ENCODE measurements around the gene IL17RD.

IL17RD gene

DNA sequence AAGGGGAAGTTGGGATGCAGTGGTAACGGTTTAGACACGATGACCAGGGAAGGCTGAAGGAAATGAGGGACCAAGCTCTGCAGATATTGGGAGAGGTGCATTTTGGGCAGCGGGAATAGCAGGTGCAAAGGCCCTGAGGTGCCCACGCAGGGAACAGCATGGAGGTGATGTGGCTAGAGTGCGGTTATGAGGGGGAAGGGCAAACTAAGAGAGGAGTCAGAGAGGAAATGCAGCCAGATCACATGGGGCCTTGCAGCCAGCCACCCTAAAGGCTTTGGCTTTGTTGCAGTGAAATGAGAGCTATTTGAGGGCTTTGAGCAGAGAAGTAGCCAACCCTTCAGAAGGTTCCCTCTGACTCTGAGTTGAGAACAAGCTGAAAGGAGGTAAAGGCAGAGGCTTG is 102.1 kb downstream of the IL17RD start:
- Mint-ChIP-seq H3K9me3 (no peaks in the 10 kb centered on the region), H3K4me3 (no peak overlapping the region), H3K4me1 (ENCODE audit: low read depth) (no peaks in the 10 kb centered on the region), H3K36me3 (ENCODE audit: low read depth) (no peaks in the 10 kb centered on the region), H3K27ac (no peak overlapping the region), H3K27me3 (peaks cover 2% of the 10 kb centered on the region)

DNA sequence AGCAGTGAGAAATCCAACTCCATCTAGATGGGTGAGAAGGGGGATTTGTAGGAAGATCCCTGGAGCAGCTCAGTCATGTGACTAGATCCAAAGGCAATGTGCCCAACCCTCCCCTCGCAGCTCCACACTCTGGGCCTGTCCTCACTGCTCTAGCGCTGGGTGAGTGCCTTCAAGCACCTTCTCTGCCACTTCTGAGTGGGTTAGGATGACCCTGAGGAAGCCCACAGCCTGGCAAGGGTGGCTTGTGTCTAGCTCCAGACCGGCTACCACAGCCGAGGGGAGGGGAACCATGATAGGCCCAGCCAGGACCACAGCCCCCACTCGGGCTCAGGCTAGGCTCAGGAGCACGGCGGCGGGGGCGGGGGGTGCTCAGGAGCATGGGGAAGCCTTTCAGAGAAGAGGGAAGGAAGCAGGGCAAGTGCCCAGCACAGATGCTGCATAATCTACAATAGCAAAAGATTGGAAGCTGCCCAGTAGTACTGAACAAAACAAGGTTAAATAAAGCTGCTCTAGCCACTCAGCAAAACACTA is 103.0 kb downstream of the IL17RD start:
- H3K36me3 Mint-ChIP-seq (ENCODE audit: low read depth), result no peaks in the 10 kb centered on the region
- H3K27me3 Mint-ChIP-seq, result peaks cover 2% of the 10 kb centered on the region
- no peaks in the 10 kb centered on the region for H3K9me3 Mint-ChIP-seq
- no peaks in the 10 kb centered on the region for H3K4me1 Mint-ChIP-seq (ENCODE audit: low read depth)
- H3K4me3 Mint-ChIP-seq, result no peak overlapping the region
- no peak overlapping the region for H3K27ac Mint-ChIP-seq

GRCh38 chr3:57061556-57061955 is 103.6 kb downstream of the IL17RD start:
- peaks cover 4% of the 10 kb centered on the region for H3K27me3 Mint-ChIP-seq
- H3K9me3 Mint-ChIP-seq, result no peaks in the 10 kb centered on the region
- no peak overlapping the region for H3K4me3 Mint-ChIP-seq
- no peaks in the 10 kb centered on the region for H3K4me1 Mint-ChIP-seq (ENCODE audit: low read depth)
- H3K27ac Mint-ChIP-seq, result no peak overlapping the region
- no peaks in the 10 kb centered on the region for H3K36me3 Mint-ChIP-seq (ENCODE audit: low read depth)

DNA sequence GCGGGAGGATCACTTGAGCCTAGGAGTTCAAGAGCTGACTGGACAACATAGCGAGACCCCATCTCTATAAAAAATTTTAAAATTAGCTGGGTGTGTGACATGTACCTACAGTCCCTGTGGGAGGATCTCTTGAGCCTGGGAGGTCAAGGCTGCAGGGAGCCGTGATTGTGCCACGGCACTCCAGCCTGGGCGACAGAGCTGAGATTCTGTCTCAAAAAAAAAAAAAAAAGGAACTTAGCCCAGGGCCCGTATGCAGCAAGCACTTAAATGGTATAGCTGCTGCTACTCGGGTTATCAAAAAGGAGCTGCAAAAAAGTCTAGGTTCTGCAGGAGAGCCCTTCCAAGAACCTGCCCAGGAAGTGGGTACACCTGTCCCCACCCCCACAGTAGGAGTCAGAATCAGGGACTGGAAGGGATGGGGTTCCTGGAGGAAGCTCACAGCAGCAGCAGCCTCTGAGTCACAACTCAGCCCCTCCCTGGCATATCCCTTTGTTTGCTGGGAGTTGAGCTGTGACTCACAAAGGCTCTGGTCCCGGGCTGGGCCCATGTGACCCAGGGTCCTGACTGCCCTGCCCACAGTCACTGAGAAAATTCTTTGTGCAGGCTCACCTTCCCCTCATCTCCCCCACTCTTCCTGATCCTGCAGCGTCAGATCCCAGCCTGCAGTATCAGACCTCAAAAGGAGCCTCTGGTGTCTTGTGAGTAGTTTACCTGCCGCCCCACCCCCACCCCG is 104.9 kb downstream of the IL17RD start, which contains the start of gene SPATA12:
Gene SPATA12, plus strand, starts transcription at position 576 of the 733 bp plus-strand sequence. CDS start 13,031 bp downstream, outside the sequence.
- no peaks in the 10 kb centered on the region for H3K9me3 Mint-ChIP-seq
- peaks cover 5% of the 10 kb centered on the region for H3K27me3 Mint-ChIP-seq
- no peak within 1 kb of the TSS for H3K4me3 Mint-ChIP-seq
- no peaks in the 10 kb centered on the region for H3K4me1 Mint-ChIP-seq (ENCODE audit: low read depth)
- no peak within 1 kb of the TSS for H3K27ac Mint-ChIP-seq
- H3K36me3 Mint-ChIP-seq (ENCODE audit: low read depth), result no peaks in the 10 kb centered on the region

- Mint-ChIP-seq H3K4me3 (no peak overlapping the region), H3K27ac (no peak overlapping the region), H3K36me3 (ENCODE audit: low read depth) (no peaks in the 10 kb centered on the region), H3K4me1 (ENCODE audit: low read depth) (no peaks in the 10 kb centered on the region), H3K9me3 (no peaks in the 10 kb centered on the region), H3K27me3 (peaks cover 5% of the 10 kb centered on the region)
Measured at GRCh38 chr3:57059411-57059810, 105.7 kb downstream of the IL17RD start.

- Mint-ChIP-seq H3K27ac (no peak overlapping the region), H3K27me3 (peaks cover 5% of the 10 kb centered on the region), H3K4me3 (no peak overlapping the region)
Measured at GRCh38 chr3:57057351-57057750, 107.8 kb downstream of the IL17RD start.

GRCh38 chr3:57053122-57053521 is 112.0 kb downstream of the IL17RD start:
- H3K4me3 Mint-ChIP-seq, result no peak overlapping the region
- H3K27ac Mint-ChIP-seq, result no peak overlapping the region
- no peaks in the 10 kb centered on the region for H3K4me1 Mint-ChIP-seq (ENCODE audit: low read depth)
- H3K27me3 Mint-ChIP-seq, result peaks cover 5% of the 10 kb centered on the region
- H3K36me3 Mint-ChIP-seq (ENCODE audit: low read depth), result no peaks in the 10 kb centered on the region
- H3K9me3 Mint-ChIP-seq, result no peaks in the 10 kb centered on the region

More at GRCh38 chr3:57057351-57057750, 107.8 kb downstream of the IL17RD start:
- Mint-ChIP-seq H3K9me3 (no peaks in the 10 kb centered on the region), H3K4me1 (ENCODE audit: low read depth) (no peaks in the 10 kb centered on the region), H3K36me3 (ENCODE audit: low read depth) (no peaks in the 10 kb centered on the region)

- no peaks in the 10 kb centered on the region for H3K36me3 Mint-ChIP-seq (ENCODE audit: low read depth)
- no peaks in the 10 kb centered on the region for H3K9me3 Mint-ChIP-seq
- H3K27ac Mint-ChIP-seq, result no peak overlapping the region
- H3K4me3 Mint-ChIP-seq, result no peak overlapping the region
- peaks cover 5% of the 10 kb centered on the region for H3K27me3 Mint-ChIP-seq
- H3K4me1 Mint-ChIP-seq (ENCODE audit: low read depth), result no peaks in the 10 kb centered on the region
Measured at GRCh38 chr3:57052662-57053061, 112.5 kb downstream of the IL17RD start.

GRCh38 chr3:57048728-57049127 is 116.4 kb downstream of the IL17RD start:
- H3K27ac Mint-ChIP-seq, result no peak overlapping the region
- H3K9me3 Mint-ChIP-seq, result no peaks in the 10 kb centered on the region
- H3K27me3 Mint-ChIP-seq, result peaks cover 3% of the 10 kb centered on the region
- H3K36me3 Mint-ChIP-seq (ENCODE audit: low read depth), result no peaks in the 10 kb centered on the region
- no peak overlapping the region for H3K4me3 Mint-ChIP-seq
- no peaks in the 10 kb centered on the region for H3K4me1 Mint-ChIP-seq (ENCODE audit: low read depth)

GRCh38 chr3:57048052-57048671 is 117.0 kb downstream of the IL17RD start:
- Mint-ChIP-seq H3K9me3 (no peaks in the 10 kb centered on the region), H3K27ac (no peak overlapping the region), H3K36me3 (ENCODE audit: low read depth) (no peaks in the 10 kb centered on the region), H3K4me1 (ENCODE audit: low read depth) (no peaks in the 10 kb centered on the region), H3K27me3 (peaks cover 3% of the 10 kb centered on the region), H3K4me3 (no peak overlapping the region)

DNA sequence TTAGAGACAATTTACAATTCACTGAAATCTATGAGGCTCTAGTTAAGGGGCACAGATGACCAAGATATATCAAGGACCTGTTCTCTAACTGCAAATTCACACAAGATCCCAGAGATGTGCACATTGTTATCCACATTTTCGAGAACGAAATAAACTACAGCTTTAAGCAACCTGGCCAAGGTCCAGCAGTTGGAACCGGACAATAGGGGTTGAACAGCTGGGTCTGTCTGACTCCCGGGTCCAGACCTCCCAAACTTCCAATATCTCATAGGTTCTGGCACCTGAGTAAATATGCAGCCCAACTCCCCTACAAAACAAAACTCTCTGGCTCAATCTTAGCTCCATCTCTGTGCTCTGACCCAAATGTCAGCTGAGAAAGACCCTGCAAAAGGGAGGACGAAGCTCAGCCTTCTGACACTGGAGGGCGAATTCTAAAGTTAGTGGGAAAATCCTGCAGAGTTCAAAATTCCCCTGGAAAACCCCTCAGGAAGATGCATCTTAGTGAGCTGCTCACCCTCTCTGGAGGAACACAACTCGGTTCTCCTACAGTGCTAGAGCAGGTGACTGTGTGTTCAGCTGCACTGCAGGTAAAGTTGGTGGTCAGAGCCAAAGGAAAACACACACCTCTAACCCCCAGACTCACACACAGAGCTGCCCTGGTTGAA is 118.9 kb downstream of the IL17RD start:
- H3K9me3 Mint-ChIP-seq, result no peaks in the 10 kb centered on the region
- no peak overlapping the region for H3K4me3 Mint-ChIP-seq
- no peak overlapping the region for H3K27ac Mint-ChIP-seq
- H3K27me3 Mint-ChIP-seq, result peaks cover 3% of the 10 kb centered on the region
- H3K4me1 Mint-ChIP-seq (ENCODE audit: low read depth), result no peaks in the 10 kb centered on the region
- H3K36me3 Mint-ChIP-seq (ENCODE audit: low read depth), result no peaks in the 10 kb centered on the region

DNA sequence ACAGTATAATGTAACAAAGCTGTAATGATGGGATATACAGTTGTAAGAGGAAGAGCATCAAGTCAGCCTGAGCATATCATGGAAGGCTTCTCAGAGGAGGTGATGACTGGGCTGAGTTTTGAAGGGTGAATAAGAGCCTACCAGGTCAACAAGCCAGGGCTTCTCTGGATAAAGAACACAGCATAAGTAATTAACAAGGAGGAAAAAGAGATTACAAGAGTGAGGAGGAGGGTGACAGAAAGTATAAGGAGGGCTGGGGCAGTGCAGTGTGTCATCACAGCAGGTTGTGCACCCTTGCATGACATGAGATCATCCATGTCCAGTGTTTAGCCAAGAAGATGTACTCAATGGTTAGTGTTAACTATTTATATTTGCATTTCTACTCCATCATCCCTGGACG is 121.6 kb downstream of the IL17RD start:
- Mint-ChIP-seq H3K4me3 (no peak overlapping the region), H3K27ac (no peak overlapping the region), H3K4me1 (ENCODE audit: low read depth) (peaks cover 4% of the 10 kb centered on the region), H3K27me3 (peaks cover 13% of the 10 kb centered on the region), H3K9me3 (no peaks in the 10 kb centered on the region), H3K36me3 (ENCODE audit: low read depth) (no peaks in the 10 kb centered on the region)

DNA sequence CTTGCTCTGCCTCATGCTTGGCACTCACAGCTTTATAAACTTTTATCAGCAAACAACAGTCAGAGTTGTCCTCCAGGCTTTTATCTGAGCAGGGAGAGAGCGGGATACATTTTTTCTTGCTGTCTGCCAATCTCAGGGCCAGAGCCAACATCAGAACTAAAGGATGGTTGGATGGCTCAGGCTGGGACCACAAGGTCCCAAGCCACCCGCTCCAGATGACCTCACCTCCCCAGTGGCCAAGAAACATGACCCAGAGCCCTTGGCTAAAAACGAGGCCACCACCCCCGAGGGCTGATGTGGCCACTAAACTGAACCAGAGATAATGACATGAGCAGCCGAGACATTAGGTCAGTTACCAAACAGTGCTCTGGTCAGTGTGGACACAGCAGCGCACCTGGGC is 123.5 kb downstream of the IL17RD start:
- Mint-ChIP-seq H3K27me3 (peaks cover 14% of the 10 kb centered on the region), H3K4me1 (ENCODE audit: low read depth) (peaks cover 4% of the 10 kb centered on the region), H3K27ac (no peak overlapping the region), H3K9me3 (no peaks in the 10 kb centered on the region), H3K36me3 (ENCODE audit: low read depth) (no peaks in the 10 kb centered on the region), H3K4me3 (no peak overlapping the region)

Measured in stimulated activated naive CD8-positive, alpha-beta T cell treated with anti-CD3 and anti-CD28 coated beads, Interleukin-15, Interleukin-2, amounts not matched to agents 100 ng/mL and 50 ng/mL, for 24 hours (primary cell).